IMR-90 (cell line): ENCODE results near the gene CGREF1.

Experiments
- CEBPB ChIP-seq: IDR thresholded peaks from 2 replicates; pipeline ENCODE4 v1.6.1; 2012; ENCODE audit warnings: low read depth, low read length, improper control_type of control experiment
- CTCF ChIP-seq: conservative IDR thresholded peaks from 2 replicates; pipeline ENCODE4 v1.5.1; 2012; ENCODE audit warnings: mild to moderate bottlenecking, low read depth, low read length, improper control_type of control experiment
- ELK1 ChIP-seq: fragments of 150-350 bp; IDR thresholded peaks from 2 replicates; pipeline ENCODE4 v1.6.1; 2016; ENCODE audit warnings: low read depth, mild to moderate bottlenecking, low read length, moderate library complexity, borderline replicate concordance
- POLR2A ChIP-seq: IDR thresholded peaks from 2 replicates; pipeline ENCODE4 v1.6.1; 2012; ENCODE audit warnings: mild to moderate bottlenecking, low read depth, low read length
- RAD21 ChIP-seq: IDR thresholded peaks from 2 replicates; pipeline ENCODE4 v1.6.1; 2012; ENCODE audit warnings: low read length, improper control_type of control experiment
- RFX5 ChIP-seq: IDR thresholded peaks from 2 replicates; pipeline ENCODE4 v1.8.0; 2012; ENCODE audit warnings: low read depth, mild to moderate bottlenecking, low read length, moderate library complexity

GRCh38 chr2:27076323-27076722 is 42.6 kb downstream of the CGREF1 start:
- TF ChIP-seq CTCF (no peak), POLR2A (no peak), CEBPB (no peak), RAD21 (no peak), RFX5 (no peak), ELK1 (no peak)
